Right ventricle myocardium superior (tissue), 1 donor: Measurements from ENCODE around the gene MTHFR. TPM values are rescaled to one million over a fixed set of nuclear protein-coding genes. Genes with fewer than 3 reads are reported as not detected.
A peak's percentile ranks its signal among the peaks of the same experiment; 100 is the strongest.
"Not testable (repeated sequence)": the region's sequence is repeated elsewhere in the genome, so short reads cannot be mapped to it uniquely, and the experiment has no call there.

Experiments used
- ATAC-seq: fragments of 200-7000 bp; cut with Tn5 transposase; one replicate; pipeline ENCODE4 v1.9.1; 2020; ENCODE audit warnings: mild to moderate bottlenecking; ENCODE audit not compliant: poor library complexity
- DNase-seq: peaks from one replicate; pipeline ENCODE4 v3.0.0-alpha.2; 2020
- intact Hi-C: fragments of 100-400 bp; cut with DNase I; formaldehyde crosslinking; loops from one replicate; pipeline ENCODE4 v1.11.2; 2022
- total RNA-seq: library from RNA; stranded (reverse); fragmentation: NEBNext Ultra II Directional; extraction: Animal tissue kit (Norgen Biotek cat#: 25700); gene quantifications from one replicate; pipeline ENCODE4 v1.2.1, GENCODE V29; 2021
- donor health status: DM: no; HTN: yes; CAD: no; lungs with severe emphysema.

Gene MTHFR
- total RNA-seq, 1 donor from 2014 or later = 34.6 TPM

GRCh38 chr1:11836955-11837766, 31.4 kb upstream of the MTHFR start:
- DNase-seq = no peak
- intact Hi-C loops = no loop called here
- no peak for ATAC-seq

DNA sequence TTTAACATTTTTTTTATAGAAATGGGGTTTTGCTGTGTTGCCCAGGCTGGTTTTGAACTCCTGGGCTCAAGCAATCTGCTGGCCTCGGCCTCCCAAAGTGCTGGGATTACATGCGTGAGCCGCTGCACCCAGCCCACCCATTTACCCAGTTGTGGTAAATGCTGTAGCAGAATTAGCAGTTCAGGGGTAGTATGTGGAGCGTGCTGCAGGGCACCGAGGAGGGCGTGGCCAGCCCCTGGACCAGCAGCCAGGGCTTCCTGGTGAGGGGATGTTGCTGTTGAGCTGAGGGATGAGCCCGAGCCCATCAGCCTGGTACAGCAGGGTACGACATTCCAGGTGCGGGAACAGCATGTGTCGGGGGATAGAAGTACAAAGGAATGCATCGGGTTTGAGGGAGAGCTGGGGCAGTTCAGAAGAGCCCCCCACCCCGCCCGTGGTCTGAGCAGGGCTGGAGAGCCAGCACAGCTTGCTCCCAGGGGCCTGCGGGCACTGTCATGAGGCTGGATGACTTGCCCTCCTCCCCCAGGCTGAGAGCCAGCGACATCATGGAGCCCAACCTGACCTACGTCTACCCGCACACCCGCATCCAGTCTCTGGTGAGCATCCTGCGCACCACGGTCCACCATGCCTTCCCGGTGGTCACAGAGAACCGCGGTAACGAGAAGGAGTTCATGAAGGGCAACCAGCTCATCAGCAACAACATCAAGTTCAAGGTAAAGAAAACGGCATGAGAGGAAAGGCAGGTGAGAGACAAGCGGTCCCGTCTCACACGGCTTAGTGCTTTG, 29.9 kb upstream of the MTHFR start:
- ATAC-seq (no peak), DNase-seq (no peak)
- intact Hi-C loops = no loop called here

DNA sequence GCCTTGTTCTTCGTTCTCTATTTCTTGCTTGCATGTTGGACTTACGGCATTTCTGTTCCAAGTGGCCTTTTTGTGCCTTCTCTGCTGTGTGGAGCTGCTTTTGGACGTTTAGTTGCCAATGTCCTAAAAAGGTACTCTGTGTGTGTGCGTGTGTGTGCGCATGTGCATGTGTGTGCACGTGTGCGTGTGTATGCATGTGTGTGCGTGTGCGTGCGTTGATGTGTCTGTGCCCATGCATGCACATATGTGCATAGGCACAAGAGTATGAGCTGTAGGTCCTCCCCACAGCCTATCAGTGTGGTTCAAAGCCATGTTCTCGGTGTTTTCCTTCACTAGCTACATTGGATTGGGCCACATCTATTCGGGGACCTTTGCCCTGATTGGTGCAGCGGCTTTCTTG, 28.1 kb upstream of the MTHFR start:
- DNase-seq = no peak
- no peak for ATAC-seq
- intact Hi-C loops = no loop called here

GRCh38 chr1:11833497-11833896, 27.7 kb upstream of the MTHFR start:
- ATAC-seq = no peak
- intact Hi-C loops = no loop called here

DNA sequence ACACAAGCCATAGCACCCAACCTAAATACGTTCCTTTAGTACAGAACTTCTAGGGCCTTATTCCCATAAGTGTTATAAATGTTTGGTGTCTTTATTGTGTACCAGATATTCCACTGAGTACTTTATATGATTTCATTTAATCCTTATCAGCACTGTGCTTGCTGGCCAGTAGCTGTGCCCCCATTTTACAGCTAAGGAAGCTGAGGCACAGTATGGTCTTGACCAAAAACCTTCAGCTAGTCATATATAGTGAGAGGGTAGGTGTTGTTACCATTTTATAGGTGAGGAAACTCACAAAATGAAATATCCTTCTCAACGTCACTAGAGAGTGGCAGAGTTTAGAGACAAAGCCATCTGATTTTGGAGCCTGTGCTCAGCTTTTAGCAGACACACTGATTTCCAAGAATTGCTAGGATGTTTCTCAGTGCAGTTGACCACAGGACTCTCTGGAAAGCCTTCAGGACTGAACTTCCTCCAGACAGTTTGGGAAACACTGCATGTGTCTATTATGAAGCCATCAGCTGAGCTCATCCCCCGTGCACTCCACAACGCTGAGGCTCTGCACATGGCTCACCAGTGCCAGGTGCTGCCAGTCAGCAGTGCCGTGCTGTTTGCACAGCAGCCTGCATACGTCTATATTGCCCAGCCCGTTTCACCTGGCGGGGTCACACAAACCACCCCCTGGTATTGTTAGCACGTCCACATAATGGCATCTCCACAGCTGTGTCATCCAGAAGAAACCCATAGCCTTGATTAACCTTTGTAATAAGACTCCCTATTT, 26.4 kb upstream of the MTHFR start:
- intact Hi-C loops = no loop called here
- ATAC-seq = no peak
- DNase-seq = no peak

More at GRCh38 chr1:11833497-11833896, 27.7 kb upstream of the MTHFR start:
- DNase-seq = no peak

DNA sequence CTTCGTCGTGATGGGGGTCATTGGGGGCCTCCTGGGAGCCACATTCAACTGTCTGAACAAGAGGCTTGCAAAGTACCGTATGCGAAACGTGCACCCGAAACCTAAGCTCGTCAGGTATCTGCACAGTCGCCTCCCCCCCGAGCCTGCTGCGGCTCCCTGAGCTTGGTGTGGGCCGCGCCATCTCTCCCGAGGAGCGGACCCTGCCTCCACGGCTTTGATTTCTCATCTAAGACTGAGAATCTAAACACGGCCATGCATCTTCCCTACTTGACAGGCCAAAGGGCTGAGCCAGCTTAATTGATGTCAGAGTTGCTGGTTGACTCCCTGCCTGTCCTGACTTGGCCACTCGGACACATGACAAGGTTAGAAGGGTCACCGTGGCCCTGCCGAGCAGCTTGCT, 22.7 kb upstream of the MTHFR start:
- DNase-seq = no peak
- intact Hi-C loops = no loop called here
- no peak for ATAC-seq

GRCh38 chr1:11826946-11827345, 21.2 kb upstream of the MTHFR start:
- DNase-seq (no peak), ATAC-seq (no peak)
- intact Hi-C loops = no loop called here

GRCh38 chr1:11825131-11825530, 19.4 kb upstream of the MTHFR start:
- no peak for ATAC-seq
- intact Hi-C loops = no loop called here
- no peak for DNase-seq

- intact Hi-C loops = no loop called here
- no peak for DNase-seq
- no peak for ATAC-seq
Measured at GRCh38 chr1:11823366-11824137, 17.8 kb upstream of the MTHFR start.

DNA sequence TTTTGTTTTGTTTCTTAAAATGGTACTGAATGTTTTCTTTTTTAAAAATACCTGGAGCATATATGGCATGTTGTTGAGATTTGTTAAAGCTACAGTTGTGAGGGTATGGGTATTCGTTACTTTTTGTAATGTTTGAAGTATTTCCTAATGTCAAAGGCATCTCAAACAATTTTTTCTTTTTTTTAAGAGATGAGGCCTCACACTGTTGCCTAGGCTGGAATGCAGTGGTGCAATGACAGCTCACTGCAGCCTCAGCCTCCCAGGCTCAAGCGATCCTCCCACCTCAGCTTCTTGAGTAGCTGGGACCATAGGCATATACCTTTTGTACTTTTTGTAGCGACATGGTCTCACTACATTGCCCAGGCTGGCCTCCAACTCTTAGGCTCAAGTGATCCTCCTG, 16.3 kb upstream of the MTHFR start:
- no peak for ATAC-seq
- intact Hi-C loops = no loop called here
- DNase-seq = no peak

GRCh38 chr1:11817192-11817591, 11.4 kb upstream of the MTHFR start:
- intact Hi-C loops = no loop called here
- no peak for DNase-seq
- ATAC-seq = no peak

- no peak for ATAC-seq
- DNase-seq = no peak
- intact Hi-C loops = no loop called here
Measured at GRCh38 chr1:11813021-11813420, 7.3 kb upstream of the MTHFR start.

GRCh38 chr1:11807133-11807532, 1.4 kb upstream of the MTHFR start:
- no peak for ATAC-seq
- DNase-seq = no peak
- intact Hi-C loops = no loop called here

DNA sequence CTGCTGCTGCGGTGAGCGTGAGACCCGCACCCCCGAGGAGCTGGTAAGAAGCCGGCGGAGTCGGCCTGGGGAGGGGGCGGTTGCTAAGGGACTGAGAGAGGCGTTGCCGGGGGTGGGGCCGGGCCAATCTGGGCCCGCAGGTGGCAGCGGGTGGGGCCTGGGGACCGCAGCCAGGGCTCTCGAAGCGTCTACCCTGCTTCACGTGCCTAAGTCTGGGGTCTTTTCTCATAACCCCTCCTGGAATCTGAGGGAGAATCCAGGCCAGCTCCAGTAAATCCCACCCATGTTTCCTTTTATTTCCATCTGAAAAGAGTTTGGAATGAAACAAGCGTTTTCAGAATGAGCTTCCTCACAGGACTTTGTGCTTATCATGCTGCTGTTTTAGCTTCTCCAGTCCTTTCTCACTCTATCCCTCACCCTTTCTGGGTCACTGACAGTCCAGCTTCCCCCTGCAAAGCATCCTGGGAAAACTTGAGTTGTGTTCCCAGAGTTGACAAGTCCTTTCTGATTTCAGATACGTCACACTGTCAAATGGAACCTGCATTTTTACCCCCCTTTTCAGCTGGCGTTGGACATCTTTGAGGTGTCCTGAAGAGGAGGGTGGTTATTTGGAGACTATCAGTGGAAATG, 658 bp upstream of the MTHFR start:
- intact Hi-C loops = no loop called here
- ATAC-seq (peak; percentile 40), DNase-seq (no peak)

DNA sequence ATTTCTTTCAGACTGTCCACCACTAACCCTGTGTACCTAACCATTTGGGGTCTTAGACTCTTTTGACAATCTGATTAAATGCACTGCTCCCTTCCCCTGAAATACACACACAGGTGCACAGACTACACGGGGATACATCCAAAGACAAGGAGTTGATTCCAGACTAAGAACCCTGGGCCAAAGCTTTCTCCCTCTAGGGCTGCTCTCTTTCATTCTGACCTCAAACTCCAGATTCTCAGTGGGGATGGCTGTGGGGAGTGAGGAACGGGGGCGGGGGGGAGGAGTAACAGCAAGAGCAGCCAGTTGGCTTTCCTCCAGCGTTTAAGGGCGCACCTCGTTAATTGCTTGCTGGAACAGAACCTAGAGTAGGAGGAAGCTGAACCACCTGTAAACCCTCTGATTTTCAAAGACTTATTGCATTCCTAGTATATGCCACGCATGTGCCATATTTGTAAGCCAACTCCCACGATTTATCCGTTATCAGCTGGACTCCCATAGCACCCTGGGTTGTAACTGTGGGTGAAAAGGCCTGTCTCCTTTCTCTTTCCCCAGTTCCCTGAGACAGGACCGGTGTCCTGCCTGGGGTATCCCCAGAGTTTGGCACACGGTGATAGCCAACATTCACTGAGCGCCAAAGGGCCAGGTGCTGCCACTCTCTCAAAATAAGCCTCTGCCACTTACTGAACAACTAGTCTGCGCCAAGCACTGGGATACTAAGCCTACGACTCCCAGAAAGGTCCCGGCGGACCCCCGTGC, 920 bp downstream of the MTHFR start:
- peak; percentile 12 for ATAC-seq
- DNase-seq = peak; percentile 66
- intact Hi-C loops = loop anchor here (2.0 kb wide), 1 partner anchor 18 kb away; no protein-coding TSS in a partner anchor

DNA sequence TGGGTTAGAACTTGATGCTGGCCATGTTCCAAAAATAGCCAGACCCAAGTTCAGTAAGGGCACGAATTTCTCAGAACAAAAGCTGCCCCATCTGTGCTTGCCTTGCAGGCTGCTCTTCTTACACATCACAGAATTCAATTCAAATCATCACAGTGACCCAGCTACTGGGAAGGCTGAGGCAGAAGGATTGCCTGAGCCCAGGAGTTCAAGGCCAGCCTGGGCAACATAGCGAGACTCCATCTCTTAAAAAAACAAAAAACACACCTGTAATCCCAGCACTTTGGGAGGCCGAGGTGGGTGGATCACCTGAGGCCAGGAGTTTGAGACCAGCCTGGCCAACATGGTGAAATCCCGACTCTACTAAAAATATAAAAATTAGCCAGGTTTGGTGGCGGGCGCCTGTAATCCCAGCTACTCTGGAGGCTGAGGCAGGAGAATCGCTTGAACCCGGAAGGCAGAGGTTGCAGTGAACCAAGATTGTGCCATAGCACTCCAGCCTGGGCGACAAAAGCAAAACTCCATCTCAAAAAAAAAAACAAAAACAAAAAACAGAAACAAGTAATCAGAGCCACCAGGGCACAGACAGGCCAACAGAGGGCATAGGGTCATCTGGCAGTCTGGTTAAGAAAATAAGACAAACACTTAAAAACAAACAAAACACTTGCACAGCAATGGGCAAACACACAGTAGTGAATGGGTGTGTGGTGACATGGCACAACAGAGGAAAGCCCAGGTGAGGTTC, 1.7 kb downstream of the MTHFR start:
- intact Hi-C loops = loop anchor here (2.0 kb wide), 1 partner anchor 17 kb away; no protein-coding TSS in a partner anchor
- not testable (repeated sequence) for ATAC-seq, DNase-seq
